GM23248 (cell line): ENCODE measurements around the gene ZNRD2.

ENCODE experiments used
- EZH2 ChIP-seq: fragments of 200-600 bp; sonication (generic); IDR thresholded peaks from 2 replicates; pipeline ENCODE4 v1.6.1; 2018; ENCODE audit warnings: antibody characterized with exemption, mild to moderate bottlenecking; ENCODE audit not compliant: insufficient read depth, poor library complexity, severe bottlenecking
- EZH2phosphoT487 ChIP-seq: fragments of 200-600 bp; sonication (generic); IDR thresholded peaks from 2 replicates; pipeline ENCODE4 v1.6.1; 2018; ENCODE audit warnings: antibody characterized with exemption, moderate library complexity, mild to moderate bottlenecking, low read depth; ENCODE audit not compliant: insufficient read depth

- TF ChIP-seq EZH2, result no peak
- no peak for TF ChIP-seq EZH2phosphoT487
These were observed 22.7 kb upstream of the ZNRD2 start for GRCh38 chr11:65547446-65548125.
